SK-N-SH treated with all-trans-retinoic acid at 6 μM for 48 hours (cell line): ENCODE data around the gene PROC.

Experiments used
- ATAC-seq: fragments of 200-7000 bp; cut with Tn5 transposase; 3 replicates; pipeline ENCODE4 v1.9.1; 2020; ENCODE audit warnings: mild to moderate bottlenecking, moderate library complexity
- ARNTL ChIP-seq: fragments of 450-650 bp; formaldehyde crosslinking; IDR thresholded peaks from 2 replicates; pipeline ENCODE4 v1.5.0; 2020; ENCODE audit warnings: low read depth, mild to moderate bottlenecking, moderate library complexity, borderline replicate concordance
- BACH2 ChIP-seq: fragments of 250-450 bp; sonication (Bioruptor Pico); IDR thresholded peaks from 2 replicates; pipeline ENCODE4 v1.9.0; 2021; ENCODE audit warnings: mild to moderate bottlenecking, borderline replicate concordance
- CREB5 ChIP-seq: fragments of 250-450 bp; sonication (Bioruptor Pico); IDR thresholded peaks from 2 replicates; pipeline ENCODE4 v1.5.1; 2020; ENCODE audit warnings: low read depth, mild to moderate bottlenecking, moderate library complexity
- CSDC2 ChIP-seq: fragments of 250-450 bp; sonication (Bioruptor Pico); IDR thresholded peaks from 2 replicates; pipeline ENCODE4 v1.5.0; 2020; ENCODE audit warnings: mild to moderate bottlenecking, moderate library complexity
- CSRNP3 ChIP-seq: fragments of 250-450 bp; sonication (Bioruptor Pico); IDR thresholded peaks from 2 replicates; pipeline ENCODE4 v1.5.1; 2021; ENCODE audit warnings: mild to moderate bottlenecking, moderate library complexity
- ESRRG ChIP-seq: fragments of 250-450 bp; sonication (Bioruptor Pico); IDR thresholded peaks from 2 replicates; pipeline ENCODE4 v1.6.1; 2021; ENCODE audit warnings: mild to moderate bottlenecking
- ISL1 ChIP-seq: fragments of 250-450 bp; sonication (Bioruptor Pico); IDR thresholded peaks from 2 replicates; pipeline ENCODE4 v2.1.2; 2022; ENCODE audit warnings: mild to moderate bottlenecking, moderate library complexity
- OSR1 ChIP-seq: fragments of 250-450 bp; sonication (Bioruptor Pico); IDR thresholded peaks from 2 replicates; pipeline ENCODE4 v1.8.0; 2022; ENCODE audit warnings: moderate library complexity, mild to moderate bottlenecking, inconsistent platforms
- PATZ1 ChIP-seq: fragments of 250-450 bp; sonication (Bioruptor Pico); IDR thresholded peaks from 2 replicates; pipeline ENCODE4 v1.8.0; 2020; ENCODE audit warnings: mild to moderate bottlenecking, moderate library complexity, borderline replicate concordance
- PPARA ChIP-seq: fragments of 250-450 bp; sonication (Bioruptor Pico); IDR thresholded peaks from 2 replicates; pipeline ENCODE4 v1.5.0; 2020; ENCODE audit warnings: mild to moderate bottlenecking, borderline replicate concordance
- RARB ChIP-seq: fragments of 250-450 bp; sonication (Bioruptor Pico); IDR thresholded peaks from 2 replicates; pipeline ENCODE4 v1.8.0; 2021; ENCODE audit warnings: mild to moderate bottlenecking, moderate library complexity
- SNAI2 ChIP-seq: fragments of 250-450 bp; sonication (Bioruptor Pico); IDR thresholded peaks from 2 replicates; pipeline ENCODE4 v1.5.0; 2020; ENCODE audit warnings: mild to moderate bottlenecking, moderate library complexity
- TCF4 ChIP-seq: fragments of 250-450 bp; sonication (Bioruptor Pico); IDR thresholded peaks from 2 replicates; pipeline ENCODE4 v1.8.0; 2021; ENCODE audit warnings: mild to moderate bottlenecking, moderate library complexity, borderline replicate concordance
- TOX ChIP-seq: fragments of 250-450 bp; sonication (Bioruptor Pico); IDR thresholded peaks from 2 replicates; pipeline ENCODE4 v1.8.0; 2021; ENCODE audit warnings: mild to moderate bottlenecking, moderate library complexity, borderline replicate concordance
- TSHZ2 ChIP-seq: fragments of 250-450 bp; sonication (Bioruptor Pico); IDR thresholded peaks from 2 replicates; pipeline ENCODE4 v1.5.0; 2020; ENCODE audit warnings: mild to moderate bottlenecking, moderate library complexity
- ZC3H10 ChIP-seq: fragments of 250-450 bp; sonication (Bioruptor Pico); IDR thresholded peaks from 2 replicates; pipeline ENCODE4 v1.5.1; 2021; ENCODE audit warnings: mild to moderate bottlenecking, moderate library complexity
- ZFP3 ChIP-seq: fragments of 250-450 bp; sonication (Bioruptor Pico); IDR thresholded peaks from 2 replicates; pipeline ENCODE4 v1.5.0; 2020; ENCODE audit warnings: mild to moderate bottlenecking, moderate library complexity
- ZFP30 ChIP-seq: fragments of 450-650 bp; formaldehyde crosslinking; IDR thresholded peaks from 2 replicates; pipeline ENCODE4 v1.5.0; 2022; ENCODE audit warnings: mild to moderate bottlenecking, moderate library complexity
- ZNF565 ChIP-seq: fragments of 450-650 bp; formaldehyde crosslinking; conservative IDR thresholded peaks from 2 replicates; pipeline ENCODE4 v1.5.0; 2020; ENCODE audit warnings: low read depth, mild to moderate bottlenecking, moderate library complexity
- ZNF70 ChIP-seq: fragments of 450-650 bp; formaldehyde crosslinking; IDR thresholded peaks from 2 replicates; pipeline ENCODE4 v1.5.0; 2020; ENCODE audit warnings: mild to moderate bottlenecking, moderate library complexity
- ZNF8 ChIP-seq: fragments of 450-650 bp; formaldehyde crosslinking; IDR thresholded peaks from 2 replicates; pipeline ENCODE4 v1.5.0; 2020; ENCODE audit warnings: mild to moderate bottlenecking, moderate library complexity

PROC gene

GRCh38 chr2:127428815-127429109 lies 10.5 kb downstream of the PROC start (continued):
- no peak for TF ChIP-seq ZFP3 (CRISPR knock-in tag)
- no peak for TF ChIP-seq ESRRG (CRISPR knock-in tag)
- TF ChIP-seq PATZ1 (CRISPR knock-in tag): no peak
- TF ChIP-seq TOX (CRISPR knock-in tag): no peak
- TF ChIP-seq ZNF565: no peak

GRCh38 chr2:127429291-127429690 lies 11.1 kb downstream of the PROC start:
- ATAC-seq: no peak
- TF ChIP-seq TCF4 (no peak), ZC3H10 (CRISPR knock-in tag) (no peak), ESRRG (CRISPR knock-in tag) (no peak)

GRCh38 chr2:127429844-127430425 lies 11.7 kb downstream of the PROC start:
- TF ChIP-seq ARNTL (CRISPR knock-in tag) (no peak), TCF4 (no peak), OSR1 (CRISPR knock-in tag) (no peak), ISL1 (CRISPR knock-in tag) (no peak), ZNF8 (no peak), TOX (CRISPR knock-in tag) (no peak)
- no peak for ATAC-seq

- TF ChIP-seq ZFP30 (CRISPR knock-in tag): no peak
- no peak for TF ChIP-seq ISL1 (CRISPR knock-in tag)
- TF ChIP-seq TSHZ2: no peak
- no peak for TF ChIP-seq ZNF70 (CRISPR knock-in tag)
- TF ChIP-seq SNAI2 (CRISPR knock-in tag): no peak
- TF ChIP-seq ESRRG (CRISPR knock-in tag): no peak
- TF ChIP-seq PPARA: no peak
- no peak for ATAC-seq
Measured at GRCh38 chr2:127431408-127432023, 13.3 kb downstream of the PROC start.

GRCh38 chr2:127434515-127434914 lies 16.3 kb downstream of the PROC start:
- no peak for ATAC-seq
- TF ChIP-seq TCF4 (no peak), OSR1 (CRISPR knock-in tag) (no peak), BACH2 (no peak), CSRNP3 (no peak), CREB5 (CRISPR knock-in tag) (no peak), PATZ1 (CRISPR knock-in tag) (no peak), RARB (no peak), CSDC2 (no peak), SNAI2 (CRISPR knock-in tag) (no peak), ZNF8 (no peak), ARNTL (CRISPR knock-in tag) (no peak), ZFP30 (CRISPR knock-in tag) (no peak), ESRRG (CRISPR knock-in tag) (no peak), ZC3H10 (CRISPR knock-in tag) (no peak), TOX (CRISPR knock-in tag) (no peak), ZNF565 (no peak), ISL1 (CRISPR knock-in tag) (no peak), TSHZ2 (no peak)
